ENCODE results near the gene ESD.
A peak's percentile ranks its signal among the peaks of the same experiment; 100 is the strongest.
"Not testable (repeated sequence)": the region's sequence is repeated elsewhere in the genome, so short reads cannot be mapped to it uniquely, and the experiment has no call there.

ESD gene
- 22.7 reads per million, percentile 49 among the genes with 10 or more reads in this experiment for total RNA-seq

- DNase-seq, result peak; percentile 81
Observed at GRCh38 chr13:46796515-46797474, at the start of gene ESD. TSS of gene ESD (minus strand) at chr13:46797161. CDS start at chr13:46791413, 5,748 bp downstream.

GRCh38 chr13:46846726-46847125, 49.8 kb upstream of the ESD start:
- no peak for DNase-seq

GRCh38 chr13:46845146-46845545, 48.2 kb upstream of the ESD start:
- DNase-seq, result no peak

GRCh38 chr13:46844431-46844830, 47.5 kb upstream of the ESD start:
- no peak for DNase-seq

GRCh38 chr13:46839399-46839798, 42.4 kb upstream of the ESD start:
- no peak for DNase-seq

- no peak for DNase-seq
Observed at GRCh38 chr13:46834657-46835056, 37.7 kb upstream of the ESD start.

GRCh38 chr13:46831588-46832194, 34.7 kb upstream of the ESD start:
- peak; percentile 14 for DNase-seq

GRCh38 chr13:46830405-46831005, 33.5 kb upstream of the ESD start:
- no peak for DNase-seq

- DNase-seq, result no peak
Observed at GRCh38 chr13:46822551-46822950, 25.6 kb upstream of the ESD start.

GRCh38 chr13:46817838-46818476, 21.0 kb upstream of the ESD start:
- no peak for DNase-seq

GRCh38 chr13:46817095-46817494, 20.1 kb upstream of the ESD start:
- DNase-seq, result no peak

- no peak for DNase-seq
Observed at GRCh38 chr13:46816371-46816770, 19.4 kb upstream of the ESD start.

- DNase-seq, result no peak
Observed at GRCh38 chr13:46812301-46812797, 15.4 kb upstream of the ESD start.

- no peak for DNase-seq
Observed at GRCh38 chr13:46810440-46810839, 13.5 kb upstream of the ESD start.

GRCh38 chr13:46804921-46805320, 8.0 kb upstream of the ESD start:
- DNase-seq, result not testable (repeated sequence)

- no peak for DNase-seq
Observed at GRCh38 chr13:46804391-46804815, 7.4 kb upstream of the ESD start.

- DNase-seq, result no peak
Observed at GRCh38 chr13:46803586-46803985, 6.6 kb upstream of the ESD start.

- DNase-seq, result no peak
Observed at GRCh38 chr13:46801858-46802257, 4.9 kb upstream of the ESD start.

- DNase-seq, result no peak
Observed at GRCh38 chr13:46799139-46799538, 2.2 kb upstream of the ESD start.

GRCh38 chr13:46797501-46798237, 708 bp upstream of the ESD start:
- DNase-seq, result no peak

GRCh38 chr13:46796129-46796514, 839 bp downstream of the ESD start:
- DNase-seq, result no peak

GRCh38 chr13:46795321-46795720, 1.6 kb downstream of the ESD start:
- DNase-seq, result no peak

All from effector CD4-positive, alpha-beta T cell (primary cell).